BLaER1 treated with 17β-estradiol and CSF1 and Interleukin-3, amounts not matched to agents 10 nM and 100 nM (cell line): ENCODE results near the gene LTBP1.

Experiments used
- H3K27ac ChIP-seq, 11 experiments: shearing (Covaris generic); formaldehyde crosslinking; 2 replicates each; pipeline ENCODE4 v1.8.1; 2022
- H3K27me3 ChIP-seq, 11 experiments: shearing (Covaris generic); formaldehyde crosslinking; 2 replicates each; pipeline ENCODE4 v1.8.1; 2022
- H3K36me3 ChIP-seq, 11 experiments: shearing (Covaris generic); formaldehyde crosslinking; 2 replicates each; pipeline ENCODE4 v1.8.1; 2022
- H3K4me1 ChIP-seq, 10 experiments: shearing (Covaris generic); formaldehyde crosslinking; 2 replicates each; pipeline ENCODE4 v1.8.1; 2022
- H3K4me2 ChIP-seq, 11 experiments: shearing (Covaris generic); formaldehyde crosslinking; 2 replicates each; pipeline ENCODE4 v1.8.1; 2022
- H3K4me3 ChIP-seq, 10 experiments: shearing (Covaris generic); formaldehyde crosslinking; 2 replicates each; pipeline ENCODE4 v1.8.1; 2022
- H3K9ac ChIP-seq, 11 experiments: shearing (Covaris generic); formaldehyde crosslinking; 2 replicates each; pipeline ENCODE4 v1.8.1; 2022
- H3K9me3 ChIP-seq, 11 experiments: shearing (Covaris generic); formaldehyde crosslinking; replicated peaks in 1 of 11; 2 replicates each; pipeline ENCODE4 v1.8.1; 2022
- H4K20me1 ChIP-seq, 11 experiments: shearing (Covaris generic); formaldehyde crosslinking; 2 replicates each; pipeline ENCODE4 v1.8.1; 2022
- Cebpa-rat ChIP-seq, 11 experiments: shearing (Covaris generic); IDR thresholded peaks; 2 replicates each; pipeline ENCODE4 v1.8.1; 2022

LTBP1 gene

DNA sequence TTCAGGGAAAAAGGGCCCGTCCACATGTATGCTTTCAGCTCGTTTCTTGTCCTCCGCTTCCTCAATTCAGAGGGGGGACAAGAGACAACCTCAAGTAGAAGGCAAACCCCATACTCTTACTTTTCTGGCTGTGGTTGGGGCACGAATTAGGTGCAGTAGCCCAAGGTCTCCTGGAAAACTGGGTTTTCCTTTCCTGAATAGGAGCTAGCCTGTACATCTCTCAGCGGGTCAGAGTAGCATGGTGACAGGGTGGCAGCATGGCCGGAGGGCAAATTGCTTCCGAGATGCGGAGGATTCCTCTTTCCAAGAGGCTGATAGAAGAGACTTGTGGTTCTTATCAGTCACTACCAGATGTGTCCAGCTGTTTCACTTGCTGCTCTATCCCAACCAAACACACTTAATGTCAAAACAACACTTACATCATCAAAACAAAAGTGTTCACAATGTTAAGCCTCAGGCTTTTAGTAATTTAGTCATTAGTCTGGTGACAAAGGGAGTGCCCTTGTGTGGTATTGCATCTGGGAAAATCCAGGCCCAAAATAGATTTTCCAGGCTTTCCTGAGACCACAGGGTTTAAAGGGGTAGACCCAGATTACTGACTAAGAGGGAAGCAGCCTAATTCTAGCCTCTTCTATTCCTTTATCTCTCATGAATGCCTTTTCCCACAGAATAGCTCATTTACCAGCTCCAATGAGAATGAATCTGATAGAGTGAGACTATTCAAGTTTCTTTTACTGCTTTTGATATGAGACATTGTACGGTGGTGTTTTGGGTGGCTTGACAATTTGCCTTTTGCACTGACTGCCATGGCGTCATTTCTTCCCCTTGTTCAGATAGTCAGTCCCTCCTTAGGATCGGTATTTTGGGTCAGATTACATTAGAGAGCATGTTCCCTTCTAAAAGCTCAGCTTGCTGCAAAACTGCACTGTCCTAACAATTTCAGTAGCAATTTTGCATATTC is 162.0 kb downstream of the LTBP1 start:
- Histone ChIP-seq H3K36me3 (no peaks in the 10 kb centered on the region; a peak in 1 of 22 replicates), H3K9me3 (no peaks in the 10 kb centered on the region), H4K20me1 (no peaks in the 10 kb centered on the region), H3K4me3 (no peak overlapping the region), H3K4me2 (no peak overlapping the region), H3K27ac (no peak overlapping the region), H3K9ac (no peak overlapping the region), H3K4me1 (peaks cover 0 to 5% (median 0%) of the 10 kb centered on the region in 10 experiments; a peak in 2 of 20 replicates), H3K27me3 (no peaks in the 10 kb centered on the region)
- no peak for TF ChIP-seq Cebpa-rat (IDR thresholded peaks at IDR 0.05)

DNA sequence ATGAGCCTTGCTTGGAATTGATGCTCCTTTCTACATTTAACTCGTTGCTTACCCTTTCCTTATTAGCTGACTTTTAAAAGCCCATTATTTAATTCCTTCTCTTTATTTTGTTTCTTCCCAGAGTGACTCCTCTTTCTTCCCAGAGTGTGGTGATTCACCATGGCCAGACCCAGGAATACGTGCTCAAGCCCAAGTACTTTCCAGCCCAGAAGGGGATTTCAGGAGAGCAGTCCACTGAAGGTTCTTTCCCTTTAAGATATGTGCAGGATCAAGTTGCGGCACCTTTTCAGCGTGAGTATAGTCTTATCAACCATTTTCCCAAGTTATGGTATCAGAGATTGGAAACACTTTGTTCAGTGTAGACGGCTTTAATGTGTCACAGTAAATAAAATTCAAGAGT is 163.7 kb downstream of the LTBP1 start:
- no peak for TF ChIP-seq Cebpa-rat (IDR thresholded peaks at IDR 0.05)
- Histone ChIP-seq H3K9ac (no peak overlapping the region), H3K27me3 (no peaks in the 10 kb centered on the region), H3K27ac (no peak overlapping the region), H4K20me1 (no peaks in the 10 kb centered on the region), H3K4me2 (no peak overlapping the region), H3K36me3 (no peaks in the 10 kb centered on the region; a peak in 1 of 22 replicates), H3K9me3 (no peaks in the 10 kb centered on the region), H3K4me3 (no peak overlapping the region), H3K4me1 (no peaks in the 10 kb centered on the region)

DNA sequence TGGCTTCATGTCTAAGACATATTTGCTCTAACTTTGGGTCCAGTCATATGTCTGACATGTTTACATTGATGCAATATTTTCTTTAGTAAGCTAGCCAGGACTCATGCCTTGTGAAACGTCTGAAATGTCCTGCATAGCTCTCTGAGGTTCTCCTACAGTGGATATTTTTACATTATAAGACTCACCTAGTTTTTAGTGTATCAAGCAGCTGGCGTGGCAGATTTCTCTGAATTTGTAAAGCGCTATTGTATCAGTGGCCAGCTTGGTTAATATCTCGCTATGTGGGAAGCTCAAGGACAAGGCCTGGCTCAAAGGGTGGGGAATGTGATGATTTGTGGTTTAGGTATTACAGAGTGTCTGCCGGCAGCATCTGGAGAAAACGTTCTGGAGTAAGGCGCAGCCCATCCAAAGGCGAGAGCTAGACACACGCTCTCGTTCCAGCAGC is 164.3 kb downstream of the LTBP1 start:
- Histone ChIP-seq H3K9me3 (no peaks in the 10 kb centered on the region), H3K9ac (no peak overlapping the region), H3K27ac (no peak overlapping the region), H3K4me1 (no peaks in the 10 kb centered on the region), H4K20me1 (no peaks in the 10 kb centered on the region), H3K4me3 (no peak overlapping the region), H3K27me3 (no peaks in the 10 kb centered on the region), H3K4me2 (no peak overlapping the region), H3K36me3 (no peaks in the 10 kb centered on the region; a peak in 1 of 22 replicates)
- TF ChIP-seq Cebpa-rat (IDR thresholded peaks at IDR 0.05), result no peak

DNA sequence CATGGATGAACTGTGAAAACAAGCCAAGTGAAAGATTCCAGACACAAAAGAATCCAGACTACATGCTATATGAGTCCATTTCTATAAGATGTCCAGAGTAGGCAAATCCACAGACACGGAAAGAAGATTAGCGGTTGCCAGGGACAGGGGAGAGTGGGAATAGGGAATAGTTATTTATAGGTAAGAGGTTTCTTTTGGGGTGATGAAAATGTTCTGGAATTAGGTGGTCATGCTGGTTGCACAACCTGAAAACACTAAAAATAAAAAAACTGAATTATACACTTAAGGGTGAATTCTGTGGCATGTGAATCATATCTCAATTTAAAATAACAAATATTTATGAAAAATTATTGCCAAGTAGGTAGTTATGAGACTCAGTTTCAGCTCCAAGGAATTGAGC is 168.4 kb downstream of the LTBP1 start:
- H3K27ac ChIP-seq, result no peak overlapping the region
- no peak overlapping the region for H3K4me3 ChIP-seq
- TF ChIP-seq Cebpa-rat (IDR thresholded peaks at IDR 0.05), result no peak
- no peaks in the 10 kb centered on the region; a peak in 1 of 22 replicates for H3K36me3 ChIP-seq
- no peaks in the 10 kb centered on the region for H3K27me3 ChIP-seq
- H3K4me1 ChIP-seq, result no peaks in the 10 kb centered on the region
- no peak overlapping the region for H3K4me2 ChIP-seq
- no peaks in the 10 kb centered on the region for H3K9me3 ChIP-seq
- no peak overlapping the region for H3K9ac ChIP-seq
- H4K20me1 ChIP-seq, result no peaks in the 10 kb centered on the region

DNA sequence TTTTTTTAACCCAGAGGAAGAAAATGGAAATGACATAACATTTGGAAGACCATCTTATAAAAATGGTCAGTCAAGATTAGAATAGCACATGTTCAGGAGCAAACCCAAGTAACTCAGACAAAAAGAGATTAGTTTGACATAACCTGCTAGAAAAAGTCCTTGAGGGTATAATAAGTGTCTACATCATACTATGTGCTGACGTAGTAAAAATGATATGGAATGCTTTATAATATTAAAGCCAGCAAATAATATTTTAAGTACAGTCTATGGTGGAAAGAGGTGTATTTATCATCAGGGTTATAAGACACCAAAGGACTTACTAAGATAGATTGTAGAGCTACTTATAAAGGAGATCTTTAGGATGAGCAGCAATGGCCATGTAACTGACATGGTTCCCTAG is 169.0 kb downstream of the LTBP1 start:
- no peak overlapping the region for H3K4me3 ChIP-seq
- no peak overlapping the region for H3K4me2 ChIP-seq
- no peaks in the 10 kb centered on the region for H3K27me3 ChIP-seq
- H3K9me3 ChIP-seq, result no peaks in the 10 kb centered on the region
- H3K36me3 ChIP-seq, result no peaks in the 10 kb centered on the region
- H4K20me1 ChIP-seq, result no peaks in the 10 kb centered on the region
- TF ChIP-seq Cebpa-rat (IDR thresholded peaks at IDR 0.05), result no peak
- H3K27ac ChIP-seq, result no peak overlapping the region
- no peak overlapping the region for H3K9ac ChIP-seq
- no peaks in the 10 kb centered on the region for H3K4me1 ChIP-seq

DNA sequence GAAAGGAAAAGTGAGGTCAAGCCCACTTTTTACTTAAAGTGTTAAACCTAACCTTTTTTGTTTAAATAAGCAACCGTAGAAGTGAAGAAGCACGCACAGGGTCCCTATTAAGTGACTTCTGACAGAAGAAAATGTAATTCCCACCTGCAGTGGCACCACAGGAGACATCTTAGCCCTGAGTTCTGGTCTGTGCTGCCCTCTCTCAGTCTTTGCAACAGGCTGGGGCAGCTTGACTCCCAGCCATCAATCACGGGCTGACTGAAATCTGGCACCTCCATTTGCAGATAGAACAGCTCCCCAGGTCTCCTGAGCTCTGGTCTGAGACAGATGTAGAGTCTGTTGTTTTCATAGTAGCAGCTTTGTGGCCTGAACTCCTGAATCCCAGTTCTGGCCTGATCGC is 170.0 kb downstream of the LTBP1 start:
- Histone ChIP-seq H3K4me2 (no peak overlapping the region), H3K4me1 (no peaks in the 10 kb centered on the region), H3K27me3 (no peaks in the 10 kb centered on the region), H3K27ac (no peak overlapping the region), H3K9ac (no peak overlapping the region), H4K20me1 (no peaks in the 10 kb centered on the region), H3K36me3 (no peaks in the 10 kb centered on the region), H3K4me3 (no peak overlapping the region), H3K9me3 (no peaks in the 10 kb centered on the region)
- TF ChIP-seq Cebpa-rat (IDR thresholded peaks at IDR 0.05), result no peak

DNA sequence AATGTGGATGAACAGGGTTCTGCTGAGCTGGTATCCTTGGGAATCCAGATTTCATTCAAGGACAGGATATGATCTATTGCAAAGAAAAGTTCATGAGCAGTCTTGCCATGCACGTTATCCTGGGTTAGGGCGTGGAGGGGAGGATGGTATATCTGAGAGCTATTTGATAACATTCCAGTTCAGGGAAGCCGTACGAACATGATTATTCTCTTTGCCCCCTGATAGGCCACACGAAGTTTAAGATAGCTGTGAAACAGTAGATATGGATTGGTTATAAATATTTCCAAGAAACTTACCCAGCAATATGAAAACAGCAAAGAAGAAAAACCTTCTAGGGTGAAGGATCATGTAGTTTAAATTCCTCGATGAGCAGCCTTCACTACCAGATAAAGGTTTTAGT is 171.9 kb downstream of the LTBP1 start:
- H3K36me3 ChIP-seq, result no peaks in the 10 kb centered on the region
- H3K4me3 ChIP-seq, result no peak overlapping the region
- H3K4me1 ChIP-seq, result no peaks in the 10 kb centered on the region
- no peak overlapping the region for H3K4me2 ChIP-seq
- TF ChIP-seq Cebpa-rat (IDR thresholded peaks at IDR 0.05), result no peak
- H3K27me3 ChIP-seq, result no peaks in the 10 kb centered on the region
- no peak overlapping the region for H3K9ac ChIP-seq
- H3K27ac ChIP-seq, result no peak overlapping the region
- no peaks in the 10 kb centered on the region for H4K20me1 ChIP-seq
- H3K9me3 ChIP-seq, result no peaks in the 10 kb centered on the region

DNA sequence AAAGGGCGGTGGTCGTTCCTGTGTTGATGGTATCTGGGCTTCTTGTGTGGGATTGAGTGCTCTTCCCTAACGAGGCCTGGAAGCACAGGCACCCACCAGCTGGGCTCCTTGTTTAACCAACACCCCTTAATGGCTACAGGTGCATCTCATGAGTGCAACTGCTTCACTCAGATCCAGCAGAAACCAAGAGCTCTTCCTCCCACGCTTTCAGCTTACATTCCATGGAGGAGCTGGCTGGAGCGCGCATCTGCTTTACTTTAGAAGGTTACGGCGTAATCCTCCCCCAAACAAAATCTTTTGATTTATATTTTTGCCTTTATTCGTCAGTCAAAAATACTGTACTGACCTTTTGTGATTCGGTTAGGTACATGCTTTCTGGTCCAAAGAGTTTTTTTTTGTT is 174.7 kb downstream of the LTBP1 start:
- Histone ChIP-seq H3K27me3 (no peaks in the 10 kb centered on the region), H3K27ac (no peak overlapping the region), H3K9ac (no peak overlapping the region), H3K9me3 (no peaks in the 10 kb centered on the region), H3K36me3 (no peaks in the 10 kb centered on the region), H3K4me3 (no peak overlapping the region), H3K4me1 (no peaks in the 10 kb centered on the region), H4K20me1 (no peaks in the 10 kb centered on the region), H3K4me2 (no peak overlapping the region)
- no peak for TF ChIP-seq Cebpa-rat (IDR thresholded peaks at IDR 0.05)

DNA sequence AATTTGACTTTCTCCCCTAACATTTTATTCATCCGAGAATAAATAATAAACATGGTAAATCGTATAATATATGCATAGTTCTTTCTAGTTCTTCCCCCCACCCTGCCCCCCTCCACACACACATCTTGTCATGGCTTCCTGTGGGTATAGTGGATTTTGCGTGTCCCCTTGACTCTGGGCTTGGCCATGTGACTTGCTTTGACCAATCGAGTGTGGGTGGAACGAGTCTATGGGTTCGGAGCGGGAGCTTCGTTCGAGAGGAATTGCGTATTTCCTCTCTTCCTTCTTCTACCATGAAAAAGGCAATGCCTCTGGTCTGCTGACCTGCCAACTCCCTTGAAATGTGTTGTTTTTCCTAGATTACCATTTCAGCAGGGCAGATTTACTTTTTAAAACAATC is 175.2 kb downstream of the LTBP1 start:
- no peak for TF ChIP-seq Cebpa-rat (IDR thresholded peaks at IDR 0.05)
- Histone ChIP-seq H3K9me3 (no peaks in the 10 kb centered on the region), H3K9ac (no peak overlapping the region), H3K4me1 (no peaks in the 10 kb centered on the region), H3K27ac (no peak overlapping the region), H3K27me3 (no peaks in the 10 kb centered on the region), H3K4me2 (no peak overlapping the region), H3K36me3 (no peaks in the 10 kb centered on the region), H3K4me3 (no peak overlapping the region), H4K20me1 (no peaks in the 10 kb centered on the region)

DNA sequence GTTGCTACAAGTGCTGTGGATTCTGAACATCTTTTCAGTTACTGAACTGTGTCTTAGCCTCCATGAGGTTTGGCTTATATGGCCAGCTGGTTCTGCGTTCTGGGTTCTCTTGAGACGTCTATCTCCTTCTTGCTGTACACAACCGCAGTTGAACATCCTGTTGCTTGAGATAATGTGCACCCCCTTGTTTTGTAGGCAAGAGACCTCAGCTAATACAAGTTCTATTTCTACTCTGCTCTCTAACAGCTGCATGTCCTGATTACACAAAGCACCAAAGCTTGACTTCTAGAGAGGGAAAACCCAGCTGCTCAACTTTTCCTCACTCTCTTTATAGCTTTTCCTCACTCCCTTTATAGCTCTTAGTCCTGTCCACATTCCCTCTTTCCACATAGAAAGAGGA is 176.0 kb downstream of the LTBP1 start:
- no peaks in the 10 kb centered on the region for H3K36me3 ChIP-seq
- H3K9ac ChIP-seq, result no peak overlapping the region
- no peak for TF ChIP-seq Cebpa-rat (IDR thresholded peaks at IDR 0.05)
- no peaks in the 10 kb centered on the region for H3K4me1 ChIP-seq
- H3K4me3 ChIP-seq, result no peak overlapping the region
- H3K4me2 ChIP-seq, result no peak overlapping the region
- H3K27me3 ChIP-seq, result no peaks in the 10 kb centered on the region
- H3K9me3 ChIP-seq, result no peaks in the 10 kb centered on the region
- H3K27ac ChIP-seq, result no peak overlapping the region
- no peaks in the 10 kb centered on the region for H4K20me1 ChIP-seq
